Measurements from ENCODE around the gene PLAGL1.

Gene PLAGL1

GRCh38 chr6:143984666-143985065, 23.4 kb downstream of the PLAGL1 start:
- no peaks in the 10 kb centered on the region for H3K27me3 ChIP-seq (ENCODE audit: control insufficient read depth in 2 of 2, insufficient read depth in 2 of 2, low read length in 2 of 2)
- no peaks in the 10 kb centered on the region for H3K36me3 ChIP-seq (ENCODE audit: control insufficient read depth in 2 of 2, insufficient read depth in 2 of 2, low read length in 2 of 2)
- H3K4me1 ChIP-seq (ENCODE audit: control insufficient read depth in 2 of 2, insufficient read depth in 2 of 2, low read length in 2 of 2), result no peaks in the 10 kb centered on the region
- no peak overlapping the region for H3K9ac ChIP-seq (ENCODE audit: low read depth in 1 of 2, low read length in 2 of 2)
- H3K27ac ChIP-seq (ENCODE audit: low read depth in 2 of 2, low read length in 2 of 2), result no peak overlapping the region
- no peaks in the 10 kb centered on the region for H3K9me3 ChIP-seq (ENCODE audit: control insufficient read depth in 2 of 2, low read length in 2 of 2)
- H3K4me3 ChIP-seq (ENCODE audit: low read length in 2 of 2), result no peak overlapping the region

- H3K27ac ChIP-seq (ENCODE audit: low read depth in 2 of 2, low read length in 2 of 2), result no peak overlapping the region
- H3K9ac ChIP-seq (ENCODE audit: low read depth in 1 of 2, low read length in 2 of 2), result no peak overlapping the region
- no peaks in the 10 kb centered on the region for H3K4me1 ChIP-seq (ENCODE audit: control insufficient read depth in 2 of 2, insufficient read depth in 2 of 2, low read length in 2 of 2)
- no peaks in the 10 kb centered on the region for H3K27me3 ChIP-seq (ENCODE audit: control insufficient read depth in 2 of 2, insufficient read depth in 2 of 2, low read length in 2 of 2)
- H3K4me3 ChIP-seq (ENCODE audit: low read length in 2 of 2), result no peak overlapping the region
- H3K36me3 ChIP-seq (ENCODE audit: control insufficient read depth in 2 of 2, insufficient read depth in 2 of 2, low read length in 2 of 2), result no peaks in the 10 kb centered on the region
- no peaks in the 10 kb centered on the region for H3K9me3 ChIP-seq (ENCODE audit: control insufficient read depth in 2 of 2, low read length in 2 of 2)
Measured at GRCh38 chr6:143982968-143983367, 25.1 kb downstream of the PLAGL1 start.

- Histone ChIP-seq H3K9ac (ENCODE audit: low read depth in 1 of 2, low read length in 2 of 2) (no peak overlapping the region), H3K4me3 (ENCODE audit: low read length in 2 of 2) (no peak overlapping the region), H3K27ac (ENCODE audit: low read depth in 2 of 2, low read length in 2 of 2) (no peak overlapping the region), H3K27me3 (ENCODE audit: control insufficient read depth in 2 of 2, insufficient read depth in 2 of 2, low read length in 2 of 2) (no peaks in the 10 kb centered on the region), H3K4me1 (ENCODE audit: control insufficient read depth in 2 of 2, insufficient read depth in 2 of 2, low read length in 2 of 2) (no peaks in the 10 kb centered on the region), H3K9me3 (ENCODE audit: control insufficient read depth in 2 of 2, low read length in 2 of 2) (no peaks in the 10 kb centered on the region), H3K36me3 (ENCODE audit: control insufficient read depth in 2 of 2, insufficient read depth in 2 of 2, low read length in 2 of 2) (no peaks in the 10 kb centered on the region)
Measured at GRCh38 chr6:143980921-143981320, 27.1 kb downstream of the PLAGL1 start.

GRCh38 chr6:143976806-143977349, 31.2 kb downstream of the PLAGL1 start:
- H3K4me1 ChIP-seq (ENCODE audit: control insufficient read depth in 2 of 2, insufficient read depth in 2 of 2, low read length in 2 of 2), result no peaks in the 10 kb centered on the region
- H3K27ac ChIP-seq (ENCODE audit: low read depth in 2 of 2, low read length in 2 of 2), result no peak overlapping the region
- H3K27me3 ChIP-seq (ENCODE audit: control insufficient read depth in 2 of 2, insufficient read depth in 2 of 2, low read length in 2 of 2), result no peaks in the 10 kb centered on the region
- no peak overlapping the region for H3K4me3 ChIP-seq (ENCODE audit: low read length in 2 of 2)
- no peak overlapping the region for H3K9ac ChIP-seq (ENCODE audit: low read depth in 1 of 2, low read length in 2 of 2)
- no peaks in the 10 kb centered on the region for H3K9me3 ChIP-seq (ENCODE audit: control insufficient read depth in 2 of 2, low read length in 2 of 2)
- H3K36me3 ChIP-seq (ENCODE audit: control insufficient read depth in 2 of 2, insufficient read depth in 2 of 2, low read length in 2 of 2), result no peaks in the 10 kb centered on the region

- Histone ChIP-seq H3K4me3 (ENCODE audit: low read length in 2 of 2) (no peak overlapping the region), H3K9me3 (ENCODE audit: control insufficient read depth in 2 of 2, low read length in 2 of 2) (no peaks in the 10 kb centered on the region), H3K36me3 (ENCODE audit: control insufficient read depth in 2 of 2, insufficient read depth in 2 of 2, low read length in 2 of 2) (no peaks in the 10 kb centered on the region)
Measured at GRCh38 chr6:143974089-143974488, 34.0 kb downstream of the PLAGL1 start.

GRCh38 chr6:143973097-143973966, 34.7 kb downstream of the PLAGL1 start:
- no peaks in the 10 kb centered on the region for H3K9me3 ChIP-seq (ENCODE audit: control insufficient read depth in 2 of 2, low read length in 2 of 2)
- H3K27ac ChIP-seq (ENCODE audit: low read depth in 2 of 2, low read length in 2 of 2), result no peak overlapping the region
- H3K4me1 ChIP-seq (ENCODE audit: control insufficient read depth in 2 of 2, insufficient read depth in 2 of 2, low read length in 2 of 2), result no peaks in the 10 kb centered on the region
- H3K9ac ChIP-seq (ENCODE audit: low read depth in 1 of 2, low read length in 2 of 2), result no peak overlapping the region
- H3K4me3 ChIP-seq (ENCODE audit: low read length in 2 of 2), result no peak overlapping the region
- H3K36me3 ChIP-seq (ENCODE audit: control insufficient read depth in 2 of 2, insufficient read depth in 2 of 2, low read length in 2 of 2), result no peaks in the 10 kb centered on the region
- no peaks in the 10 kb centered on the region for H3K27me3 ChIP-seq (ENCODE audit: control insufficient read depth in 2 of 2, insufficient read depth in 2 of 2, low read length in 2 of 2)

More at GRCh38 chr6:143974089-143974488, 34.0 kb downstream of the PLAGL1 start:
- no peaks in the 10 kb centered on the region for H3K27me3 ChIP-seq (ENCODE audit: control insufficient read depth in 2 of 2, insufficient read depth in 2 of 2, low read length in 2 of 2)
- no peak overlapping the region for H3K9ac ChIP-seq (ENCODE audit: low read depth in 1 of 2, low read length in 2 of 2)
- H3K4me1 ChIP-seq (ENCODE audit: control insufficient read depth in 2 of 2, insufficient read depth in 2 of 2, low read length in 2 of 2), result no peaks in the 10 kb centered on the region
- H3K27ac ChIP-seq (ENCODE audit: low read depth in 2 of 2, low read length in 2 of 2), result no peak overlapping the region

- H3K9ac ChIP-seq (ENCODE audit: low read depth in 1 of 2, low read length in 2 of 2), result no peak overlapping the region
- H3K27me3 ChIP-seq (ENCODE audit: control insufficient read depth in 2 of 2, insufficient read depth in 2 of 2, low read length in 2 of 2), result no peaks in the 10 kb centered on the region
- H3K4me3 ChIP-seq (ENCODE audit: low read length in 2 of 2), result no peak overlapping the region
- no peak overlapping the region for H3K27ac ChIP-seq (ENCODE audit: low read depth in 2 of 2, low read length in 2 of 2)
- H3K4me1 ChIP-seq (ENCODE audit: control insufficient read depth in 2 of 2, insufficient read depth in 2 of 2, low read length in 2 of 2), result no peaks in the 10 kb centered on the region
- H3K36me3 ChIP-seq (ENCODE audit: control insufficient read depth in 2 of 2, insufficient read depth in 2 of 2, low read length in 2 of 2), result no peaks in the 10 kb centered on the region
- no peaks in the 10 kb centered on the region for H3K9me3 ChIP-seq (ENCODE audit: control insufficient read depth in 2 of 2, low read length in 2 of 2)
Measured at GRCh38 chr6:143971482-143972205, 36.4 kb downstream of the PLAGL1 start.

GRCh38 chr6:143970456-143971218, 37.4 kb downstream of the PLAGL1 start:
- no peak overlapping the region for H3K9ac ChIP-seq (ENCODE audit: low read depth in 1 of 2, low read length in 2 of 2)
- no peaks in the 10 kb centered on the region for H3K4me1 ChIP-seq (ENCODE audit: control insufficient read depth in 2 of 2, insufficient read depth in 2 of 2, low read length in 2 of 2)
- H3K36me3 ChIP-seq (ENCODE audit: control insufficient read depth in 2 of 2, insufficient read depth in 2 of 2, low read length in 2 of 2), result no peaks in the 10 kb centered on the region
- H3K9me3 ChIP-seq (ENCODE audit: control insufficient read depth in 2 of 2, low read length in 2 of 2), result no peaks in the 10 kb centered on the region
- no peaks in the 10 kb centered on the region for H3K27me3 ChIP-seq (ENCODE audit: control insufficient read depth in 2 of 2, insufficient read depth in 2 of 2, low read length in 2 of 2)
- H3K4me3 ChIP-seq (ENCODE audit: low read length in 2 of 2), result no peak overlapping the region
- no peak overlapping the region for H3K27ac ChIP-seq (ENCODE audit: low read depth in 2 of 2, low read length in 2 of 2)

- Histone ChIP-seq H3K4me3 (ENCODE audit: low read length in 2 of 2) (no peak overlapping the region), H3K9ac (ENCODE audit: low read depth in 1 of 2, low read length in 2 of 2) (no peak overlapping the region), H3K27ac (ENCODE audit: low read depth in 2 of 2, low read length in 2 of 2) (no peak overlapping the region), H3K9me3 (ENCODE audit: control insufficient read depth in 2 of 2, low read length in 2 of 2) (no peaks in the 10 kb centered on the region), H3K4me1 (ENCODE audit: control insufficient read depth in 2 of 2, insufficient read depth in 2 of 2, low read length in 2 of 2) (peaks cover 2 to 3% of the 10 kb centered on the region in 2 donors), H3K27me3 (ENCODE audit: control insufficient read depth in 2 of 2, insufficient read depth in 2 of 2, low read length in 2 of 2) (no peaks in the 10 kb centered on the region), H3K36me3 (ENCODE audit: control insufficient read depth in 2 of 2, insufficient read depth in 2 of 2, low read length in 2 of 2) (no peaks in the 10 kb centered on the region)
Measured at GRCh38 chr6:143969077-143969476, 39.0 kb downstream of the PLAGL1 start.
